Measurements from ENCODE around the gene GRAMD1C.

- TF ChIP-seq, protein P1, sequence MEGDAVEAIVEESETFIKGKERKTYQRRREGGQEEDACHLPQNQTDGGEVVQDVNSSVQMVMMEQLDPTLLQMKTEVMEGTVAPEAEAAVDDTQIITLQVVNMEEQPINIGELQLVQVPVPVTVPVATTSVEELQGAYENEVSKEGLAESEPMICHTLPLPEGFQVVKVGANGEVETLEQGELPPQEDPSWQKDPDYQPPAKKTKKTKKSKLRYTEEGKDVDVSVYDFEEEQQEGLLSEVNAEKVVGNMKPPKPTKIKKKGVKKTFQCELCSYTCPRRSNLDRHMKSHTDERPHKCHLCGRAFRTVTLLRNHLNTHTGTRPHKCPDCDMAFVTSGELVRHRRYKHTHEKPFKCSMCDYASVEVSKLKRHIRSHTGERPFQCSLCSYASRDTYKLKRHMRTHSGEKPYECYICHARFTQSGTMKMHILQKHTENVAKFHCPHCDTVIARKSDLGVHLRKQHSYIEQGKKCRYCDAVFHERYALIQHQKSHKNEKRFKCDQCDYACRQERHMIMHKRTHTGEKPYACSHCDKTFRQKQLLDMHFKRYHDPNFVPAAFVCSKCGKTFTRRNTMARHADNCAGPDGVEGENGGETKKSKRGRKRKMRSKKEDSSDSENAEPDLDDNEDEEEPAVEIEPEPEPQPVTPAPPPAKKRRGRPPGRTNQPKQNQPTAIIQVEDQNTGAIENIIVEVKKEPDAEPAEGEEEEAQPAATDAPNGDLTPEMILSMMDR (IDR thresholded peaks at IDR 0.05): no peak
- no peak for TF ChIP-seq MAZ (IDR thresholded peaks at IDR 0.05; ENCODE audit: borderline replicate concordance, low read depth, low read length)
- TF ChIP-seq POLR2A (IDR thresholded peaks at IDR 0.05; ENCODE audit: low read length): no peak
- no peak for TF ChIP-seq REST (IDR thresholded peaks at IDR 0.05)
- TF ChIP-seq SMC3 (IDR thresholded peaks at IDR 0.05): no peak
- TF ChIP-seq HDAC2 (IDR thresholded peaks at IDR 0.05): no peak
- TF ChIP-seq CHD2 (IDR thresholded peaks at IDR 0.05; ENCODE audit: low read length, partially characterized antibody): no peak
- TF ChIP-seq RFX5 (IDR thresholded peaks at IDR 0.05): no peak
- TF ChIP-seq BCL3 (IDR thresholded peaks at IDR 0.05): no peak
- TF ChIP-seq RAD21 (conservative IDR thresholded peaks at IDR 0.05 in 1 of 2, IDR thresholded peaks at IDR 0.05 in 1 of 2): no peak
- no peak for TF ChIP-seq NFE2L2 (conservative IDR thresholded peaks at IDR 0.05; ENCODE audit: low read length)
- no peak for TF ChIP-seq TP53 (CRISPR knock-in tag; IDR thresholded peaks at IDR 0.05)
- TF ChIP-seq, protein P2, sequence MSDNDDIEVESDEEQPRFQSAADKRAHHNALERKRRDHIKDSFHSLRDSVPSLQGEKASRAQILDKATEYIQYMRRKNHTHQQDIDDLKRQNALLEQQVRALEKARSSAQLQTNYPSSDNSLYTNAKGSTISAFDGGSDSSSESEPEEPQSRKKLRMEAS (IDR thresholded peaks at IDR 0.05): no peak
These were observed 10.0 kb upstream of the GRAMD1C start for GRCh38 chr3:113828600-113828999.
